CD4-positive, alpha-beta T cell (primary cell): ENCODE data around the gene FAM25A. TPM values are rescaled to one million over a fixed set of nuclear protein-coding genes. Genes with fewer than 3 reads are reported as not detected.

Source experiments
- ATAC-seq: fragments of 200-7000 bp; cut with Tn5 transposase; one replicate; pipeline ENCODE4 v1.10.0; 2022; ENCODE audit warnings: mild to moderate bottlenecking; ENCODE audit not compliant: poor library complexity
- CTCF ChIA-PET: fragments of 350-600 bp; sonication (Branson Sonifier 250); formaldehyde crosslinking; loops from one replicate; lab custom pipeline; 2021; ENCODE audit warnings: antibody characterized with exemption, inconsistent platforms; lab: Charles Lee
- POLR2A ChIA-PET: fragments of 350-600 bp; sonication (Branson Sonifier 250); formaldehyde crosslinking; loops from one replicate; lab custom pipeline; 2021; ENCODE audit warnings: antibody characterized with exemption, inconsistent platforms; lab: Charles Lee
- DNase-seq, 14 experiments: peaks; one replicate each; pipeline ENCODE4 v3.0.0-alpha.2; 2013 to 2020; ENCODE audit warnings: mixed read lengths in 2 of 14
- H3K27ac ChIP-seq, 2 donors: one replicate each; pipeline versions ENCODE4 v1.5.1 to v1.7.0; 2013; ENCODE audit warnings: low read length in 2 of 2, low read depth in 1 of 2, mild to moderate bottlenecking in 1 of 2
- H3K27me3 ChIP-seq, 2 experiments: 1 replicate in 1 of 2; 2 replicates in 1 of 2; pipeline versions ENCODE4 v1.6.1 to v1.7.0; 2013; ENCODE audit warnings: low read length in 2 of 2, control low read depth in 1 of 2, mild to moderate bottlenecking in 1 of 2, moderate library complexity in 1 of 2; ENCODE audit not compliant: insufficient read depth in 2 of 2, control insufficient read depth in 1 of 2
- H3K36me3 ChIP-seq: one replicate; pipeline ENCODE4 v1.6.1; 2013; ENCODE audit warnings: low read length, control low read depth; ENCODE audit not compliant: insufficient read depth
- H3K4me1 ChIP-seq: one replicate; pipeline ENCODE4 v1.6.1; 2013; ENCODE audit warnings: low read length, control low read depth; ENCODE audit not compliant: insufficient read depth
- H3K4me3 ChIP-seq: one replicate; pipeline ENCODE4 v1.5.1; 2013; ENCODE audit warnings: mild to moderate bottlenecking, low read length, moderate library complexity
- H3K9me3 ChIP-seq, 2 experiments: 1 replicate in 1 of 2; 2 replicates in 1 of 2; pipeline versions ENCODE4 v1.6.1 to v1.7.0; 2013; ENCODE audit warnings: low read length in 2 of 2, mild to moderate bottlenecking in 2 of 2, control low read depth in 1 of 2, moderate library complexity in 1 of 2; ENCODE audit not compliant: control insufficient read depth in 1 of 2, insufficient read depth in 1 of 2
- H3K27ac Mint-ChIP-seq: one replicate; pipeline ENCODE4 v1.8.0; 2020; ENCODE audit warnings: mixed read lengths
- H3K27me3 Mint-ChIP-seq: one replicate; pipeline ENCODE4 v1.8.0; 2021; ENCODE audit warnings: mixed read lengths
- H3K36me3 Mint-ChIP-seq: one replicate; pipeline ENCODE4 v1.8.0; 2021; ENCODE audit warnings: low read depth, mixed read lengths
- H3K4me1 Mint-ChIP-seq: one replicate; pipeline ENCODE4 v1.8.0; 2021; ENCODE audit warnings: low read depth, mixed read lengths
- H3K4me3 Mint-ChIP-seq: one replicate; pipeline ENCODE4 v1.8.0; 2020; ENCODE audit warnings: mild to moderate bottlenecking, mixed read lengths
- H3K9me3 Mint-ChIP-seq: one replicate; pipeline ENCODE4 v1.8.0; 2020; ENCODE audit warnings: mixed read lengths
- CTCF ChIP-seq: fragments of 200-600 bp; IDR thresholded peaks from one replicate; pipeline ENCODE4 v1.8.0; 2022; ENCODE audit warnings: antibody characterized with exemption, mild to moderate bottlenecking
- intact Hi-C, 2 experiments: fragments of 100-400 bp; cut with DNase I in 1 of 2; cut with micrococcal nuclease in 1 of 2; formaldehyde crosslinking; loops; one replicate each; pipeline versions ENCODE4 v1.15.1 to v1.9.0; 2023 to 2025; cut with DNase I, micrococcal nuclease
- total RNA-seq, 174 experiments: library from RNA in 2 of 174; stranded (reverse) in 2 of 174; gene quantifications; one replicate each; pipeline ENCODE4 v1.2.3 and lab custom pipeline; 2021 to 2026

FAM25A gene
- total RNA-seq, 2 experiments from 2014 or later, result not detected

- H3K4me3 ChIP-seq, result no peak overlapping the region
- CTCF ChIA-PET, result no interaction called here
- peaks cover 83% of the 10 kb centered on the region for H3K36me3 Mint-ChIP-seq
- H3K27me3 Mint-ChIP-seq, result no peaks in the 10 kb centered on the region
- TF ChIP-seq CTCF, result no peak
- POLR2A ChIA-PET, result no interaction called here
- H3K4me1 Mint-ChIP-seq, result no peaks in the 10 kb centered on the region
- intact Hi-C loops, result no loop called here
- no peaks in the 10 kb centered on the region for H3K4me1 ChIP-seq
- DNase-seq (no peak), ATAC-seq (no peak)
- no peak overlapping the region for H3K27ac ChIP-seq
- H3K27ac Mint-ChIP-seq, result no peak overlapping the region
- H3K9me3 ChIP-seq, result no peaks in the 10 kb centered on the region
- no peaks in the 10 kb centered on the region for H3K27me3 ChIP-seq
- H3K4me3 Mint-ChIP-seq, result no peak overlapping the region
- H3K9me3 Mint-ChIP-seq, result no peaks in the 10 kb centered on the region
- H3K36me3 ChIP-seq, result peaks cover 75% of the 10 kb centered on the region
Measured at GRCh38 chr10:87066178-87066577, 46.1 kb downstream of the FAM25A start.

GRCh38 chr10:87066865-87067264, 46.8 kb downstream of the FAM25A start:
- H3K27ac ChIP-seq, result no peak overlapping the region
- no peak for TF ChIP-seq CTCF
- Mint-ChIP-seq H3K36me3 (peaks cover 85% of the 10 kb centered on the region), H3K9me3 (no peaks in the 10 kb centered on the region), H3K4me3 (no peak overlapping the region), H3K27me3 (no peaks in the 10 kb centered on the region), H3K27ac (no peak overlapping the region), H3K4me1 (no peaks in the 10 kb centered on the region)
- ATAC-seq (no peak), DNase-seq (no peak)
- H3K36me3 ChIP-seq, result peaks cover 69% of the 10 kb centered on the region
- CTCF ChIA-PET, result no interaction called here
- no peaks in the 10 kb centered on the region for H3K4me1 ChIP-seq
- H3K27me3 ChIP-seq, result no peaks in the 10 kb centered on the region
- H3K9me3 ChIP-seq, result no peaks in the 10 kb centered on the region
- POLR2A ChIA-PET, result no interaction called here
- no peak overlapping the region for H3K4me3 ChIP-seq
- intact Hi-C loops, result no loop called here

GRCh38 chr10:87068281-87068680, 48.2 kb downstream of the FAM25A start:
- no peak overlapping the region for H3K4me3 Mint-ChIP-seq
- H3K27ac Mint-ChIP-seq, result no peak overlapping the region
- no peak for DNase-seq
- Histone ChIP-seq H3K27ac (no peak overlapping the region), H3K4me3 (no peak overlapping the region), H3K4me1 (no peaks in the 10 kb centered on the region), H3K9me3 (no peaks in the 10 kb centered on the region), H3K36me3 (peaks cover 72% of the 10 kb centered on the region), H3K27me3 (no peaks in the 10 kb centered on the region)
- intact Hi-C loops, result no loop called here
- H3K4me1 Mint-ChIP-seq, result no peaks in the 10 kb centered on the region
- ATAC-seq, result no peak
- peaks cover 87% of the 10 kb centered on the region for H3K36me3 Mint-ChIP-seq
- TF ChIP-seq CTCF, result no peak
- ChIA-PET CTCF (no interaction called here), POLR2A (no interaction called here)
- H3K27me3 Mint-ChIP-seq, result no peaks in the 10 kb centered on the region
- no peaks in the 10 kb centered on the region for H3K9me3 Mint-ChIP-seq
